CD4-positive, alpha-beta T cell (primary cell): ENCODE results near the gene F7. TPM values are rescaled to one million over a fixed set of nuclear protein-coding genes. Genes with fewer than 3 reads are reported as not detected.

ENCODE experiments used
- ATAC-seq: fragments of 200-7000 bp; cut with Tn5 transposase; one replicate; pipeline ENCODE4 v1.10.0; 2022; ENCODE audit warnings: mild to moderate bottlenecking; ENCODE audit not compliant: poor library complexity
- CTCF ChIA-PET: fragments of 350-600 bp; sonication (Branson Sonifier 250); formaldehyde crosslinking; loops from one replicate; lab custom pipeline; 2021; ENCODE audit warnings: antibody characterized with exemption, inconsistent platforms; lab: Charles Lee
- POLR2A ChIA-PET: fragments of 350-600 bp; sonication (Branson Sonifier 250); formaldehyde crosslinking; loops from one replicate; lab custom pipeline; 2021; ENCODE audit warnings: antibody characterized with exemption, inconsistent platforms; lab: Charles Lee
- DNase-seq, 14 experiments: peaks; one replicate each; pipeline ENCODE4 v3.0.0-alpha.2; 2013 to 2020; ENCODE audit warnings: mixed read lengths in 2 of 14
- H3K27ac ChIP-seq, 2 donors: one replicate each; pipeline versions ENCODE4 v1.5.1 to v1.7.0; 2013; ENCODE audit warnings: low read length in 2 of 2, low read depth in 1 of 2, mild to moderate bottlenecking in 1 of 2
- H3K27me3 ChIP-seq, 2 experiments: 1 replicate in 1 of 2; 2 replicates in 1 of 2; pipeline versions ENCODE4 v1.6.1 to v1.7.0; 2013; ENCODE audit warnings: low read length in 2 of 2, control low read depth in 1 of 2, mild to moderate bottlenecking in 1 of 2, moderate library complexity in 1 of 2; ENCODE audit not compliant: insufficient read depth in 2 of 2, control insufficient read depth in 1 of 2
- H3K36me3 ChIP-seq: one replicate; pipeline ENCODE4 v1.6.1; 2013; ENCODE audit warnings: low read length, control low read depth; ENCODE audit not compliant: insufficient read depth
- H3K4me1 ChIP-seq: one replicate; pipeline ENCODE4 v1.6.1; 2013; ENCODE audit warnings: low read length, control low read depth; ENCODE audit not compliant: insufficient read depth
- H3K4me3 ChIP-seq: one replicate; pipeline ENCODE4 v1.5.1; 2013; ENCODE audit warnings: mild to moderate bottlenecking, low read length, moderate library complexity
- H3K9me3 ChIP-seq, 2 experiments: 1 replicate in 1 of 2; 2 replicates in 1 of 2; pipeline versions ENCODE4 v1.6.1 to v1.7.0; 2013; ENCODE audit warnings: low read length in 2 of 2, mild to moderate bottlenecking in 2 of 2, control low read depth in 1 of 2, moderate library complexity in 1 of 2; ENCODE audit not compliant: control insufficient read depth in 1 of 2, insufficient read depth in 1 of 2
- H3K27ac Mint-ChIP-seq: one replicate; pipeline ENCODE4 v1.8.0; 2020; ENCODE audit warnings: mixed read lengths
- H3K27me3 Mint-ChIP-seq: one replicate; pipeline ENCODE4 v1.8.0; 2021; ENCODE audit warnings: mixed read lengths
- H3K36me3 Mint-ChIP-seq: one replicate; pipeline ENCODE4 v1.8.0; 2021; ENCODE audit warnings: low read depth, mixed read lengths
- H3K4me1 Mint-ChIP-seq: one replicate; pipeline ENCODE4 v1.8.0; 2021; ENCODE audit warnings: low read depth, mixed read lengths
- H3K4me3 Mint-ChIP-seq: one replicate; pipeline ENCODE4 v1.8.0; 2020; ENCODE audit warnings: mild to moderate bottlenecking, mixed read lengths
- H3K9me3 Mint-ChIP-seq: one replicate; pipeline ENCODE4 v1.8.0; 2020; ENCODE audit warnings: mixed read lengths
- CTCF ChIP-seq: fragments of 200-600 bp; IDR thresholded peaks from one replicate; pipeline ENCODE4 v1.8.0; 2022; ENCODE audit warnings: antibody characterized with exemption, mild to moderate bottlenecking
- intact Hi-C, 2 experiments: fragments of 100-400 bp; cut with DNase I in 1 of 2; cut with micrococcal nuclease in 1 of 2; formaldehyde crosslinking; loops; one replicate each; pipeline versions ENCODE4 v1.15.1 to v1.9.0; 2023 to 2025; cut with DNase I, micrococcal nuclease
- total RNA-seq, 174 experiments: library from RNA in 2 of 174; stranded (reverse) in 2 of 174; gene quantifications; one replicate each; pipeline ENCODE4 v1.2.3 and lab custom pipeline; 2021 to 2026

The F7 gene
- total RNA-seq, 2 experiments from 2014 or later: not detected

- H3K27me3 Mint-ChIP-seq: no peaks in the 10 kb centered on the region
- DNase-seq: no peak
- Histone ChIP-seq H3K4me1 (no peaks in the 10 kb centered on the region), H3K36me3 (peaks cover 3% of the 10 kb centered on the region), H3K9me3 (peaks cover 0 to 4% of the 10 kb centered on the region in 2 experiments), H3K4me3 (no peak overlapping the region), H3K27ac (no peak overlapping the region), H3K27me3 (no peaks in the 10 kb centered on the region)
- no peak overlapping the region for H3K27ac Mint-ChIP-seq
- intact Hi-C loops: no loop called here
- peaks cover 24% of the 10 kb centered on the region for H3K36me3 Mint-ChIP-seq
- ChIA-PET CTCF (no interaction called here), POLR2A (no interaction called here)
- no peaks in the 10 kb centered on the region for H3K4me1 Mint-ChIP-seq
- no peak for TF ChIP-seq CTCF
- no peaks in the 10 kb centered on the region for H3K9me3 Mint-ChIP-seq
- no peak for ATAC-seq
- no peak overlapping the region for H3K4me3 Mint-ChIP-seq
Measured at GRCh38 chr13:113066746-113067145, 38.8 kb upstream of the F7 start.

- TF ChIP-seq CTCF: no peak
- no peak overlapping the region for H3K4me3 Mint-ChIP-seq
- H3K27me3 ChIP-seq: no peaks in the 10 kb centered on the region
- no peaks in the 10 kb centered on the region for H3K9me3 Mint-ChIP-seq
- no peak overlapping the region for H3K27ac Mint-ChIP-seq
- peaks cover 7% of the 10 kb centered on the region for H3K36me3 ChIP-seq
- no peaks in the 10 kb centered on the region for H3K4me1 ChIP-seq
- peaks cover 0 to 4% of the 10 kb centered on the region in 2 experiments for H3K9me3 ChIP-seq
- H3K27ac ChIP-seq: no peak overlapping the region
- peaks cover 37% of the 10 kb centered on the region for H3K36me3 Mint-ChIP-seq
- no peak for DNase-seq
- POLR2A ChIA-PET: no interaction called here
- no peak overlapping the region for H3K4me3 ChIP-seq
- no peaks in the 10 kb centered on the region for H3K4me1 Mint-ChIP-seq
- CTCF ChIA-PET: no interaction called here
- intact Hi-C loops: no loop called here
- no peak for ATAC-seq
- H3K27me3 Mint-ChIP-seq: no peaks in the 10 kb centered on the region
Measured at GRCh38 chr13:113069861-113070805, 35.5 kb upstream of the F7 start.

GRCh38 chr13:113070855-113071254, 34.7 kb upstream of the F7 start:
- Mint-ChIP-seq H3K4me3 (no peak overlapping the region), H3K36me3 (peaks cover 44% of the 10 kb centered on the region), H3K27ac (no peak overlapping the region), H3K9me3 (no peaks in the 10 kb centered on the region), H3K4me1 (no peaks in the 10 kb centered on the region), H3K27me3 (no peaks in the 10 kb centered on the region)
- Histone ChIP-seq H3K9me3 (peaks cover 0 to 4% of the 10 kb centered on the region in 2 experiments), H3K4me1 (no peaks in the 10 kb centered on the region), H3K4me3 (no peak overlapping the region), H3K27me3 (no peaks in the 10 kb centered on the region), H3K36me3 (peaks cover 7% of the 10 kb centered on the region), H3K27ac (no peak overlapping the region)
- DNase-seq: no peak
- POLR2A ChIA-PET: no interaction called here
- CTCF ChIA-PET: no interaction called here
- TF ChIP-seq CTCF: no peak
- intact Hi-C loops: no loop called here
- no peak for ATAC-seq
